Gastrocnemius medialis (tissue), 4 donors: Measurements from ENCODE around the gene PARM1. TPM values are rescaled to one million over a fixed set of nuclear protein-coding genes. Genes with fewer than 3 reads are reported as not detected.

Experiments used
- ATAC-seq, 2 donors: fragments of 150-250 bp; one replicate each; pipeline ENCODE4 v1.9.1; 2016
- DNase-seq, 2 donors: peaks; one replicate each; pipeline ENCODE4 v3.0.0-alpha.2; 2019
- H3K27ac ChIP-seq, 4 donors: fragments of 200-600 bp; sonication (generic); 1 replicate in 1 of 4; 2 replicates in 3 of 4; pipeline ENCODE4 v1.5.1; 2016 to 2018; ENCODE audit warnings: mild to moderate bottlenecking in 2 of 4, moderate library complexity in 1 of 4
- H3K27me3 ChIP-seq, 3 donors: fragments of 200-600 bp; sonication (generic) in 2 of 3; 1 replicate in 1 of 3; 2 replicates in 2 of 3; pipeline versions ENCODE4 v1.5.1 to v1.6.0; 2016 to 2019; ENCODE audit warnings: mild to moderate bottlenecking in 1 of 3, moderate library complexity in 1 of 3
- H3K36me3 ChIP-seq, 2 donors: fragments of 200-600 bp; sonication (generic) in 1 of 2; one replicate each; pipeline ENCODE4 v1.5.1; 2017 to 2018
- H3K4me1 ChIP-seq, 2 donors: fragments of 200-600 bp; sonication (generic) in 1 of 2; one replicate each; pipeline ENCODE4 v1.5.1; 2016 to 2017; ENCODE audit warnings: mild to moderate bottlenecking in 2 of 2
- H3K4me3 ChIP-seq, 4 donors: fragments of 200-600 bp; sonication (generic) in 3 of 4; 1 replicate in 1 of 4; 2 replicates in 3 of 4; pipeline ENCODE4 v1.5.1; 2016 to 2019; ENCODE audit warnings: mild to moderate bottlenecking in 2 of 4
- H3K9me3 ChIP-seq, 3 donors: fragments of 200-600 bp; sonication (generic) in 2 of 3; 1 replicate in 1 of 3; 2 replicates in 2 of 3; pipeline ENCODE4 v1.5.1; 2016 to 2019
- POLR2A ChIP-seq, 2 donors: fragments of 450-650 bp; IDR thresholded peaks; one replicate each; pipeline ENCODE4 v1.6.1; 2017; ENCODE audit warnings: antibody characterized with exemption in 2 of 2, mild to moderate bottlenecking in 2 of 2, moderate library complexity in 2 of 2
- in situ Hi-C, 4 donors: fragments of 200-750 bp; cut with MboI; loops; one replicate each; pipeline versions ENCODE4 v1.15.0 to v1.8.0; 2017; ENCODE audit warnings: low sequenced_read_pairs in 4 of 4
- intact Hi-C: fragments of 100-400 bp; cut with DNase I; formaldehyde crosslinking; loops from one replicate; pipeline ENCODE4 v1.15.1; 2023; ENCODE audit warnings: low total_unique reads
- total RNA-seq, 4 donors: library from RNA; depleted of rRNA; stranded (reverse); fragments of >200 nt; gene quantifications; one replicate each; pipeline versions ENCODE4 v1.1.0 to v1.2.3, GENCODE V29; 2016
- TF ChIP-seq, protein P1 (sequence below), 5 experiments: fragments of 450-650 bp in 3 of 5; fragments of 200-600 bp in 2 of 5; sonication (generic) in 2 of 5; IDR thresholded peaks in 4 of 5; conservative IDR thresholded peaks in 1 of 5; 1 replicate in 4 of 5; 2 replicates in 1 of 5; pipeline ENCODE4 v1.5.1; 2016 to 2019; ENCODE audit warnings: antibody characterized with exemption in 5 of 5, mild to moderate bottlenecking in 3 of 5, moderate library complexity in 3 of 5

The PARM1 gene
- total RNA-seq, 4 donors from 2014 or later: 9.3 to 13.1 (median 10.3) TPM

DNA sequence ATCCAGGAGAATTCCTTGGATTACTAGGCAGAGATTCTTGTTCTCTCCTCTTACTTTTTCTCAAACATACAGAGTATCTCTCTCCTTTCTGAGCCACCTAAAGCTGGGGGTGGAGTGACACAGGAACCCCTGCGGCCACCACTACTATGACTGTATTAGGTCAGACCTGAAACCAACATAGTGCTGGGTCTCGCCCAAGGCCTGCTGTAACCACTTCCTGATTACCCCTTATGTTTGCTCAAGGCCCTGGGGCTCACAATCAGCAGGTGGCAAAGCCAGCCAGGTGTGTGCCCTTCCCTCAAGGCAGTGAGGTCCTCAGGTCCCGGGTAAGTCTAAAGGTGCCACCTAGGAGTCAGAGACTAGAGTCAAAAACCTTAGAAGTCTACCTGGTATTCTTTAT is 166.4 kb downstream of the PARM1 start:
- no peak overlapping the region for H3K27ac ChIP-seq
- H3K27me3 ChIP-seq: no peaks in the 10 kb centered on the region
- H3K4me3 ChIP-seq: no peak overlapping the region
- ATAC-seq (no peak), DNase-seq (no peak)
- in situ Hi-C loops (no loop called here), intact Hi-C loops (no loop called here)
- H3K4me1 ChIP-seq: no peaks in the 10 kb centered on the region
- peaks cover 0 to 5% (median 0%) of the 10 kb centered on the region in 3 donors for H3K9me3 ChIP-seq
- no peaks in the 10 kb centered on the region for H3K36me3 ChIP-seq
- no peak for TF ChIP-seq POLR2A (IDR thresholded peaks at IDR 0.05)
- TF ChIP-seq, protein P1, sequence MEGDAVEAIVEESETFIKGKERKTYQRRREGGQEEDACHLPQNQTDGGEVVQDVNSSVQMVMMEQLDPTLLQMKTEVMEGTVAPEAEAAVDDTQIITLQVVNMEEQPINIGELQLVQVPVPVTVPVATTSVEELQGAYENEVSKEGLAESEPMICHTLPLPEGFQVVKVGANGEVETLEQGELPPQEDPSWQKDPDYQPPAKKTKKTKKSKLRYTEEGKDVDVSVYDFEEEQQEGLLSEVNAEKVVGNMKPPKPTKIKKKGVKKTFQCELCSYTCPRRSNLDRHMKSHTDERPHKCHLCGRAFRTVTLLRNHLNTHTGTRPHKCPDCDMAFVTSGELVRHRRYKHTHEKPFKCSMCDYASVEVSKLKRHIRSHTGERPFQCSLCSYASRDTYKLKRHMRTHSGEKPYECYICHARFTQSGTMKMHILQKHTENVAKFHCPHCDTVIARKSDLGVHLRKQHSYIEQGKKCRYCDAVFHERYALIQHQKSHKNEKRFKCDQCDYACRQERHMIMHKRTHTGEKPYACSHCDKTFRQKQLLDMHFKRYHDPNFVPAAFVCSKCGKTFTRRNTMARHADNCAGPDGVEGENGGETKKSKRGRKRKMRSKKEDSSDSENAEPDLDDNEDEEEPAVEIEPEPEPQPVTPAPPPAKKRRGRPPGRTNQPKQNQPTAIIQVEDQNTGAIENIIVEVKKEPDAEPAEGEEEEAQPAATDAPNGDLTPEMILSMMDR (IDR thresholded peaks at IDR 0.05 in 4 of 5, conservative IDR thresholded peaks at IDR 0.05 in 1 of 5): no peak

Other genes starting within 250 kb of the PARM1 start
- under 1 TPM in 2 of 4 donors, not detected in 2; 0.10 to 0.16 TPM for gene BTC, start 138.6 kb upstream of the PARM1 start, total RNA-seq